Esophagus muscularis mucosa (tissue), 4 donors: ENCODE measurements around the gene NFAT5. TPM values are rescaled to one million over a fixed set of nuclear protein-coding genes. Genes with fewer than 3 reads are reported as not detected.

ENCODE experiments used
- DNase-seq: peaks from one replicate; pipeline ENCODE4 v3.0.0-alpha.2; 2017; ENCODE audit errors: extremely low spot score
- H3K27ac ChIP-seq, 4 donors: fragments of 200-600 bp; sonication (generic); replicated peaks in 1 of 4; 1 replicate in 3 of 4; 2 replicates in 1 of 4; pipeline ENCODE4 v1.5.1; 2016 to 2019; ENCODE audit warnings: mild to moderate bottlenecking in 1 of 4
- H3K27me3 ChIP-seq, 4 donors: fragments of 200-600 bp; sonication (generic); one replicate each; pipeline versions ENCODE4 v1.5.1 to v1.6.0; 2016 to 2019
- H3K36me3 ChIP-seq, 4 donors: fragments of 200-600 bp; sonication (generic); one replicate each; pipeline ENCODE4 v1.5.1; 2016 to 2019
- H3K4me1 ChIP-seq, 4 donors: fragments of 200-600 bp; sonication (generic); one replicate each; pipeline ENCODE4 v1.5.1; 2016 to 2019
- H3K4me3 ChIP-seq, 4 donors: fragments of 200-600 bp; sonication (generic); 1 replicate in 2 of 4; 2 replicates in 2 of 4; pipeline ENCODE4 v1.5.1; 2016 to 2019; ENCODE audit warnings: mild to moderate bottlenecking in 4 of 4, moderate library complexity in 1 of 4
- H3K9me3 ChIP-seq, 4 donors: fragments of 200-600 bp; sonication (generic); 1 replicate in 3 of 4; 2 replicates in 1 of 4; pipeline ENCODE4 v1.5.1; 2016 to 2019
- CTCF ChIP-seq, 3 experiments: fragments of 200-600 bp in 2 of 3; fragments of 450-650 bp in 1 of 3; sonication (generic) in 2 of 3; IDR thresholded peaks; one replicate each; pipeline ENCODE4 v1.5.1; 2017 to 2019; ENCODE audit warnings: antibody characterized with exemption in 3 of 3, mild to moderate bottlenecking in 2 of 3, moderate library complexity in 1 of 3
- EP300 ChIP-seq: sonication (generic); formaldehyde crosslinking; IDR thresholded peaks from one replicate; pipeline ENCODE4 v1.6.1; 2017; ENCODE audit warnings: antibody characterized with exemption
- POLR2A ChIP-seq: fragments of 450-650 bp; IDR thresholded peaks from one replicate; pipeline ENCODE4 v1.6.1; 2017; ENCODE audit warnings: antibody characterized with exemption, moderate library complexity, mild to moderate bottlenecking, low read depth
- POLR2AphosphoS5 ChIP-seq, 2 donors: sonication (generic); formaldehyde crosslinking; IDR thresholded peaks; one replicate each; pipeline ENCODE4 v1.6.1; 2017; ENCODE audit warnings: antibody characterized with exemption in 2 of 2
- WGBS: methylation state at CpG from one replicate; pipeline ENCODE4 v1.1.5; 2018; 5-methylcytosine and 5-hydroxymethylcytosine counted together
- intact Hi-C: fragments of 100-400 bp; cut with DNase I; formaldehyde crosslinking; loops from one replicate; pipeline ENCODE4 v1.15.1; 2023
- total RNA-seq, 4 donors: library from RNA; depleted of rRNA; stranded (reverse); fragments of >200 nt; gene quantifications; one replicate each; pipeline versions ENCODE4 v1.1.0 to v1.2.1, GENCODE V29; 2016

The NFAT5 gene
- total RNA-seq, 4 donors from 2014 or later = 47.1 to 68.4 (median 59.6) TPM

GRCh38 chr16:69718111-69718764, 152.5 kb downstream of the NFAT5 start:
- TF ChIP-seq POLR2AphosphoS5 (IDR thresholded peaks at IDR 0.05) (no peak), EP300 (no peak), POLR2A (no peak), CTCF (IDR thresholded peaks at IDR 0.05) (no peak)

GRCh38 chr16:69720822-69721430, 155.2 kb downstream of the NFAT5 start:
- peaks cover 0 to 37% (median 17%) of the 10 kb centered on the region in 4 donors for H3K4me1 ChIP-seq
- 92% methylated on average over 10 of the region's 10 CpGs for WGBS
- no peaks in the 10 kb centered on the region for H3K27me3 ChIP-seq
- H3K36me3 ChIP-seq = peaks cover 13 to 35% (median 26%) of the 10 kb centered on the region in 4 donors
- intact Hi-C loops = no loop called here
- TF ChIP-seq POLR2AphosphoS5 (IDR thresholded peaks at IDR 0.05) (no peak), CTCF (IDR thresholded peaks at IDR 0.05) (no peak), EP300 (no peak), POLR2A (no peak)
- DNase-seq = no peak
- H3K4me3 ChIP-seq = no peak overlapping the region
- no peak overlapping the region for H3K27ac ChIP-seq
- no peaks in the 10 kb centered on the region for H3K9me3 ChIP-seq

More at GRCh38 chr16:69718111-69718764, 152.5 kb downstream of the NFAT5 start:
- H3K27me3 ChIP-seq = no peaks in the 10 kb centered on the region
- peaks cover 0 to 15% (median 3%) of the 10 kb centered on the region in 4 donors for H3K4me1 ChIP-seq
- H3K27ac ChIP-seq = no peak overlapping the region
- H3K4me3 ChIP-seq = no peak overlapping the region
- peaks cover 20 to 60% (median 49%) of the 10 kb centered on the region in 4 donors for H3K36me3 ChIP-seq
- no peak for DNase-seq
- intact Hi-C loops = no loop called here
- 91% methylated on average over 10 of the region's 10 CpGs for WGBS
- H3K9me3 ChIP-seq = no peaks in the 10 kb centered on the region

GRCh38 chr16:69721441-69721957, 155.7 kb downstream of the NFAT5 start:
- Histone ChIP-seq H3K27me3 (no peaks in the 10 kb centered on the region), H3K36me3 (peaks cover 13 to 29% (median 20%) of the 10 kb centered on the region in 4 donors), H3K4me3 (no peak overlapping the region), H3K4me1 (peaks cover under 1 to 43% (median 20%) of the 10 kb centered on the region in 4 donors), H3K9me3 (no peaks in the 10 kb centered on the region), H3K27ac (no peak overlapping the region)
- intact Hi-C loops = no loop called here
- DNase-seq = no peak
- 92% methylated on average over 6 of the region's 6 CpGs for WGBS
- no peak for TF ChIP-seq CTCF (IDR thresholded peaks at IDR 0.05)

GRCh38 chr16:69724414-69724873, 158.7 kb downstream of the NFAT5 start:
- TF ChIP-seq EP300 (no peak), POLR2A (no peak), POLR2AphosphoS5 (IDR thresholded peaks at IDR 0.05) (no peak), CTCF (IDR thresholded peaks at IDR 0.05) (no peak)

More at GRCh38 chr16:69724414-69724873, 158.7 kb downstream of the NFAT5 start:
- Histone ChIP-seq H3K27ac (peak overlapping the region in 3 of 4 donors; percentile 78 to 85 (median 85)), H3K36me3 (peaks cover 0 to 6% (median 0%) of the 10 kb centered on the region in 4 donors), H3K27me3 (no peaks in the 10 kb centered on the region), H3K4me1 (peaks cover 17 to 67% (median 38%) of the 10 kb centered on the region in 4 donors), H3K4me3 (peak overlapping the region in 1 of 4 donors; percentile 62), H3K9me3 (no peaks in the 10 kb centered on the region)
- intact Hi-C loops = no loop called here
- DNase-seq = no peak
- WGBS = 92% methylated on average over 2 of the region's 2 CpGs
